Measurements from ENCODE around the gene PCBP2.

GRCh38 chr12:53524476-53524875 lies 72.6 kb downstream of the PCBP2 start:
- TF ChIP-seq CTCF (IDR thresholded peaks at IDR 0.05) (no peak), RARB (CRISPR knock-in tag; IDR thresholded peaks at IDR 0.05) (no peak), HOXB13 (CRISPR knock-in tag; IDR thresholded peaks at IDR 0.05; ENCODE audit: low read depth) (no peak), ZC3H11A (IDR thresholded peaks at IDR 0.05) (no peak), SREBF2 (IDR thresholded peaks at IDR 0.05) (no peak), BHLHE40 (IDR thresholded peaks at IDR 0.05; ENCODE audit: low read depth, low read length) (no peak), CBX8 (IDR thresholded peaks at IDR 0.05) (no peak), CEBPB (IDR thresholded peaks at IDR 0.05) (no peak), POLR2AphosphoS2 (conservative IDR thresholded peaks at IDR 0.05; ENCODE audit: low read length) (no peak)

Measured in A549 (cell line).